Islet of Langerhans (tissue), 1 donor: ENCODE measurements around the gene SPZ1.
"Not testable (repeated sequence)": the region's sequence is repeated elsewhere in the genome, so short reads cannot be mapped to it uniquely, and the experiment has no call there.

Experiments
- FAIRE-seq: peaks from one replicate; lab custom pipeline; 2011; peaks lifted over from hg19 to GRCh38; lab: Jason Lieb, UNC

The SPZ1 gene

GRCh38 chr5:80339116-80339515, 19.3 kb downstream of the SPZ1 start:
- FAIRE-seq: no peak

- FAIRE-seq: no peak
Measured at GRCh38 chr5:80341016-80341775, 21.4 kb downstream of the SPZ1 start.

GRCh38 chr5:80343067-80343466, 23.3 kb downstream of the SPZ1 start:
- no peak for FAIRE-seq

GRCh38 chr5:80346055-80346454, 26.3 kb downstream of the SPZ1 start:
- FAIRE-seq: no peak

- no peak for FAIRE-seq
Measured at GRCh38 chr5:80348171-80348570, 28.4 kb downstream of the SPZ1 start.

GRCh38 chr5:80351019-80351418, 31.2 kb downstream of the SPZ1 start:
- not testable (repeated sequence) for FAIRE-seq

GRCh38 chr5:80355686-80356085, 35.9 kb downstream of the SPZ1 start:
- FAIRE-seq: no peak

- no peak for FAIRE-seq
Measured at GRCh38 chr5:80357671-80358070, 37.9 kb downstream of the SPZ1 start.

- FAIRE-seq: no peak
Measured at GRCh38 chr5:80360914-80361444, 41.2 kb downstream of the SPZ1 start.

GRCh38 chr5:80364892-80365291, 45.1 kb downstream of the SPZ1 start:
- FAIRE-seq: no peak

GRCh38 chr5:80368661-80369480, 49.1 kb downstream of the SPZ1 start:
- FAIRE-seq: no peak

- FAIRE-seq: no peak
Measured at GRCh38 chr5:80369521-80369920, 49.7 kb downstream of the SPZ1 start.

- FAIRE-seq: no peak
Measured at GRCh38 chr5:80370390-80370789, 50.6 kb downstream of the SPZ1 start.
